Dermis microvascular lymphatic vessel endothelial cell (primary cell): ENCODE data around the gene PRDM16. TPM values are rescaled to one million over a fixed set of nuclear protein-coding genes. Genes with fewer than 3 reads are reported as not detected.

Experiments used
- DNase-seq, 2 donors: peaks; one replicate each; pipeline versions ENCODE4 v3.0.0 to v3.0.0-alpha.2; 2010; ENCODE audit warnings: low read depth in 2 of 2
- total RNA-seq: library from RNA; depleted of rRNA; stranded (reverse); fragments of >200 nt; gene quantifications from 2 replicates; pipeline ENCODE4 v1.2.1, GENCODE V29; 2014

Gene PRDM16
- total RNA-seq, 1 donor from 2014 or later = not detected

DNA sequence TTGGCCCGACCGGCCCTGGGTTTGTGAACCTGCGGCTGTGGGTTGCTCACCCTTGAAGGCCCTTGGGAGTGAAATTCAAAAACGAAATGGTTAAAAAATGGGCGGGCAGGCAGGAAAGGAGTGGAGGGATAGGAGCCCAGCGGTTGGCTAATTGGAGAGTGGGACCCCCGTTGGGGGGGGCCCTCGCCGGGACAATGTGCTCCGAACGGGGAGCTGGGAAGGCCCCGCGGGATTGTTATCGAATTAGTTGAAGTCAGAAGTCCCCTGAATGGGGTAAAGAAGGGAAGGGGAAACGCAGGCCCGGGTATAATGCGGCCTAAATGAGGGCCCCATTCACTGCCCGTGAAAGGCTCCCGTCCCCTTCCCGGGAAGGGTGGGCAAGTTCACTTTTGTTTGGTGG is 135.7 kb downstream of the PRDM16 start:
- no peak for DNase-seq

DNA sequence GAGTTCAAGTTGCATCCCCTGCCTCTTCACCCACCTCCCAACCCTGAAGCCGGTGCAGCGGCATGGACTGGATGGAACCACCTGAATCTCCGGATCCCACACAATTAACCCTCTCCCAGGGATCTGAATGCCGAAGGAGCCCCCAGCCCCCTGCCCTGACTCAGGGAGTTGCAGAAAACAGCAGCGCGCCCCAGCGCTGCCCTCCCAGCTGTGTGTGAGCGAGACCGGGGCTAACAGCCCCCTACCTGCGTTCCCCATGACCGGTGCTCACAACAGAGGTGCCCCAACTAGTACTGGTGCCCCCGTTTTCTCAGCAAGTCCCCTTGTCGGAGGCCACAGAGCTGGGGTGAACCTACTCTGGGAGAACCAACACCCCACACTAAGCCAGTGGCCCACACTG is 136.8 kb downstream of the PRDM16 start:
- no peak for DNase-seq

DNA sequence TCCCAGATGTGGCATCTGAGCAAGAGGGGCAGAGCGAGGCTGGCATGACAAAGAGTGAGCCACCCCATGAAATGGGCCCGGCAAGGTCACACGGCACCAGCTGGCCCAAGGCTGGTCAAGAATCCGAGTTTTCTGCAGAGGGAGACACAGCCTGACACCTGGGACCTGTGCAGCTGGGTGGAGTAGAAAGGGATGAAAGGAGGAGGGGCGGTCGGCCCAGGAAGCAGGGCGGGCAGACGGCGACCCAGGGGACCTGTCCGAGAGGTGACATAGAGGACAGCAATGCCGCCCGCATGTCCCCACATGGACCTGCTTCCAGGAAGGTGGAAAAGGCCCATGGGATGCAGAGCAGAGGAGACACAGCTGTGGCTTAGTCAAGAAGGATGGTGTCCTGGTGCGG is 137.7 kb downstream of the PRDM16 start:
- no peak for DNase-seq

DNA sequence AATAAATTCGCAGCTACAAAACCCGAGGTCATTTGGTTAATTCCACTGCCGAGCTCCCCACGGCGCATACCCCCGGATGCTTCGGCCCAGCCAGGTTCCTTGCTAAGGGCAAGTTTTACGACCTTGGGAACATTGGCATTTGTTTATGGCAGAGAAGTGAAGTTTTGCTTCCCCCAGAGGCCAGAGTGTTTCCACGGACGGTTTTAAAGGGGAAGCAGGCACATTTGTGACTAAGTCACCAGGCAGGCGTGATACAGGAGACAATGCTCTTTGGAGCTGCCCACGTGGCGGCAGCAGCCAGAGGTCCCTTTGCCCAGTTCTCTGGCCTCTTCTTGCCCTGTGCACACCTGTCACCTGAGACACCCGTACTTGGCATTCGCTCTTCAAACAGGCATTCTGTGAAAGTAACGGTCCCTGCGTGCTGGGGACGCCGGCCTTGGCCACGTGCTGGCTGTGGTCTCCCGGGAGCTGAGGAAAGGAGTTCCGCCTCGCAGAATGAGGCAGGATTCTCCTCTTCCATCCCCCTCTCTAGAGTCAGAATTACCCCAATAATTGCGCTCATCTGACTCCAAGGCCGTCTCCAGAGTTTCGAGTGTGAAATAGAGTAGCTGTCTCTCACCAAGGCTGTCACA is 138.3 kb downstream of the PRDM16 start:
- DNase-seq = no peak

DNA sequence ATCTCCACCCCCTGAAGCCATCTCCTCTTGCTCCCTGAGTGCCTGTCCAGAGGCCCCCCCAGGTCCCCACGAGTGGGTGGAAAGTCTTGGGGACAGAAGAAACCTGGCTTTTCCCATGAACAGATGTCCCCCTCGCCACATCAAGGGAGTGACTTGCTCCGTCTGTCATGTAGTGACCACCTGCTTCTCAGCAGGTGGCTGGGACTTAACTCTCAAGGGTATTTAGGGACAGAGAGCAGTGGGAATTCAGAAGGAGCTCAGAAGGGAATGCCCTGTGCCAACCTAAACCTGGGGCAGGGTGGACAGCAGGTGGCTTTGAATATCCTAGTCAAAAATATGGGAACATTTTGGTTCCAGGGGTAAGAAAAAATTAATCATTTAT is 139.8 kb downstream of the PRDM16 start:
- no peak for DNase-seq

DNA sequence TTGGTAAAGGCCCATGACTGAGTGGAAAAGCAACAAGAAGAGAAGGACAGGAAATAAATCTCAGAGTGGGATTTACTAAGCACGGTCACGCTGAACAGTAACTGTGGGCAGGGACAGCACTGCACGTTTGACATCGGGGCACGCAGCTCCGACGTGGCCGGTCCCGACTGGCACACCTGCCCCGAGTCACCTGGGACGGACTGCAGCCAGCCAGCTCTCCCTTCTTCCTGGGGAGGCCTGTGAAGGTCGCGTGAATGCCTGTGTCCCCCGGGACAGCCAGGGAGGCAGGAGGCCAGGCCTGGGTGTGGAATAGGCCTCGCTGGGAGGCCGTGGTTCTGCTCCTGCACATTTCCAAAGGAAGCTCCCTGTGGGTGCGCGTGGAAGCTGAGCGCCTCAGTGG is 140.2 kb downstream of the PRDM16 start:
- DNase-seq = no peak

DNA sequence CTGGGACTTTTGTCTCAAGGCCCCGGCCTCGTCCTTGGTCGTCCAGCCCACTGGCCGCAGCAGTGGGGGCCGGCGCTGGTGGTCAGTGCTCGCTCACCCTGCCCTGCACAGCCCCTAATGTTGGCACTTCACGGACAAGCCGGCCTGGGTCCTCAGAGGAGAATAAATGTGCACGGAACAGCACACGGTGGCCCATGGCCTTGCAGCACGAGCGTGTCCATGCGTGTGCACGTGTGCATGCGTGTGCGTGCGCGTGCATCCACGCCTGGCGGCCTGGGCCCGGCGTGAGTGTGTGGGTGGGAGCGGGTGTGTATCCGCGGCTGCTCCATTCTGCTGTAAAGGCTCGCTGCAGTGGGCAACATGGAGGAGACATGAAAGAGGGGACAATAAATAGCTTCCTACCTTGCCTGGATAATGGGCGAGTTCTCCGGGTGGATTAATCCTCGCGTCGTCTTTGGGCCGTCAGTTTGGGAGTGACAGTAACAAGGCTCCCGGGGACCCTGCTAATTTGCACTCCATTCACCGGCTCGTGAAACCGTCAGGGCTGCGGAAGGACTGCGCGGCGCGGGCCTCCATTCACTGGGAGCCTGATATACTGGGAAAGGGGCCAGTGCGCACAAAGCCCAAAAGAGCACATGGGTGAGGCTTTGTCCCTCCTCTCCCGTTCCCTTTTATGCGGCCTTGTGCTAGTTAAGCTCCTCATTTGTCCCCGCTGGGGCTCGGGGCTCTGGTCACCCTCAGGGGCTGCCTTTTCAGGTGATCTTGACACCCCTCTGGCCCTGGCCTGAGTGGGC is 142.8 kb downstream of the PRDM16 start:
- no peak for DNase-seq

DNA sequence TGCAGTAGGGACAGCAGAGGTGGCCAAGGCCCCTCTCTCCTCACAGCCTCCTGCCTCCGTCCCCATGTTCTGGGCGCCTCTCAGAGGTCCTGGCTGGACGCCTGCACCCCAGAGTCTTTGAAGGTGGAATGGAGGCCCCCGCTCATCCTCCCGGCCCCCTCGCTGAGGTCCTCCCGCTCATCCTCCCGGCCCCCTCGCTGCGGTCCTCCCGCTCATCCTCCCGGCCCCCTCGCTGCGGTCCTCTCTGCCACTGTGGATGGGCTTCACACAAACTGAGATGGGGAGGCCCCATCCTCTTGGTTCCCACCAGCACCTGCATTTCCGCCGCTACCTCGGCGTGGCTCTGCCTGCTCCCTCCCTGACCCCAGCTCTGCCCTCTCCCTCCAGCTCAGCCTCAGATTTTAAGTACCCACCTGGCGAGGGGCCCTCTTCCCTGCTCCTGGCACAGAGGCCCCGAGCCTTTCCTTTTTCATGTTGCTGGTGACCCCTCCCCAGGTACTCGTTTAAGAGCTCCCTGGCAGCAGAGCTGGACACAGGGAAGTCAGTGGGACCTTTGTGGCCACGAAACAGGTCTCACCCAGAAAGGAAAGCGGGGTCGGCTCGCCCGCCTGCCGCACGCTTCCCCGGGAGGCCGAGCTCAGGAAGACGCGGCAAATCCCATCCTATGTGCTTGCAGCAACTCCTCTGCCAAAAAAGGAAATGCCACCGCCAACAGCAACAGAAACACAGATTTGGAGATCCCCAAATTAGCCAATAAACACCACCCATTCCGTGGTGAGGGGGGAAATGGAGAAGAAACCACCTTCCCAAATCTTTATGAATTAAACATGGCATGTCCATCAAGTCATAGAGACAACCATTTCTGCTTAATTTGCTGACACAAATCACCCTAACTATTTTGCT is 143.7 kb downstream of the PRDM16 start:
- DNase-seq = no peak

DNA sequence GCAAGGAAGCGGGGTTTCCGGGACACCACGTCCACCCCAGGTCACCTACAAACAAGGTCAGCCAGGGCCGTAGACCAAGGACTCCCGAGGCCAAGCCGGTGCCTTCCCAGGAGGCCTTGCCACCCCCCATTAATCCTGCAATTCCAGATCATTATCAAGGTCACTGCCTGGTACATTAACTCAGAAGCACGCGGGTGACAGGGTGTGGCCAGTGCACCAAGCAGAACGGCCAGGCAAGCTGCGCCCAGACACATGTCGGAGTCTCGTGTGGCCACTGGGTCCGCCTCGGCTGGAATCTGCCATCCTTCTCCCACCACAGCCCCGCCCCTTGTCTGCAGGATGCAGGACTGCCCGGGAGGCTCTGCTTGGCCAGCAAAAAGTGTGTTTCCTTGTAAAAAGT is 144.7 kb downstream of the PRDM16 start:
- DNase-seq = no peak

DNA sequence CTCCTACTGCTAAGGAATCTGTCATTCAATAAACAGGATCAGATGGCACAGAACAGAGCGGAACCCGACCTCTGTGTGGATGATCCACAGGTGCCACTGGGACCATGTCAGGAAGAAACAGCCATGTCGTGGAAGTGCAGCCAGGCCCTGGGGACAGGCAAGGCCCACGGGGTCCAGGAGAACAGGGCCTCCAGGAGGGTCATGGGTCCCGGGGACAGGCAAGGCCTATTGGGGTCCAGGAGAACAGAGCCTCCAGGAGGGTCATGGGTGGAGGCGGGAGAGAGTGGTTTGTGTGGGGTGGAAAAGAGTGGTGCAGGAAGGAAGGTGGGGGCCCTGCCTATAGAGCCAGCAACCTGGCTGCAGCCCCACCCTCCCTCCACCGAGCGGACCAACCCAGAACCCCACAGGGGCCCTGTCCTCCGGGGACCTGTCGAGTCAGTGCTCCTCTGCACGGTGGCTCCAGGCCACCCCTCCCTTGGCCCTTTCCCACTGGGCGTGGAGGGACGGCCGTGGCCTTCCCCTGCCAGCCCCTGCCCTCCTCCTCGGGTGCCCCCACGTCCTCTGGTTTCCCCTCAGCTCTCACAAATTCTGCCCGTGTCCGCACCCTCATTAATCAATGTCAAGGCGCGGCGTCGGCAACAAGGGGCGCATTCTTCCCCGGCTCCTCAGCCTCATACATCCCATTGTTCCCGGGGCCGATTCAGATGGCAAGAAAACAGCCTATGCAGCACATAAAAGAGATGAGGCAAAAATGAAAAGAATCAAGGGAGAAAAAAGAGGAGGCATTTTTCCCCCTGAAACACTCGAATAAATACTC is 146.4 kb downstream of the PRDM16 start:
- no peak for DNase-seq

DNA sequence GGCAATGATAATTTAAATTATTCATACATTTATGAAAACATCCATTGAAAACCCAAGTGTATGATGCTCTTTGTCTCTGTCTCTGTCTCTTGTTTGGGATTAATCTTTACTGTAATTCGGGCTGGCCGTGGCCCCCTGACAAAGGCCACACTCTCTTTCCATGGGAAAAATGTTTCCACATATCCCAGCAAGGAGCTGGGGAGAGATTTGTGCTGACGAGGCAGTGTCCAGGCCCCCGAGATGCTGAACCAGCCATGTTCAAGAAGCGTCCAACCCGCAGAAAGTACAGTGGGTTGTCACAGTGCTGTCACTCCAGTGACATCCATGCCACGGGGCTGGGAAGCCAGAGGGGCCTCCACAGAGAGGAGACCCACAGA is 147.0 kb downstream of the PRDM16 start:
- no peak for DNase-seq

DNA sequence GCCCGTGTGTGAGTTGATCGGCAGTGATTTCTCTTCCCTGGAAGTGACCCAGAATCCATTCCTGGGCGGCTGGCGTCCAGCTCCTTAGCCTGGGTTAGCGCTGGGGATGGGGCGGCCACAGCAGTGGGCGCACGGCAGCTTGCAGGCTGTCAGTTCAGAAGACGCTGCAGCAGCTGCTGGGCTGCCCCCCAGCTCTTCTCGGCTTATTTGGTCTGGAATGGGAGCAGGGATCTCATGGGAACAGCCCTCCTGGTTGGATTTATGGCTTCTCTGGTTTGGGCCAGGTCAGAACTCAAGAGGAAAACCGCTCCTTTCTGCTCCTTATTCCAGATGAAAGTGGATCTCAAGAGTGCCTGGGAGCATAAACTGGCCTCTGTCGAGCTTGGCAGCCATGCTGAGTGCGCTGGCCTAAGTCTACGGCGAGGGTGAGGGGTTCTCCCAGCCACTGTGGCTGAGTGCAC is 148.2 kb downstream of the PRDM16 start:
- DNase-seq = no peak

DNA sequence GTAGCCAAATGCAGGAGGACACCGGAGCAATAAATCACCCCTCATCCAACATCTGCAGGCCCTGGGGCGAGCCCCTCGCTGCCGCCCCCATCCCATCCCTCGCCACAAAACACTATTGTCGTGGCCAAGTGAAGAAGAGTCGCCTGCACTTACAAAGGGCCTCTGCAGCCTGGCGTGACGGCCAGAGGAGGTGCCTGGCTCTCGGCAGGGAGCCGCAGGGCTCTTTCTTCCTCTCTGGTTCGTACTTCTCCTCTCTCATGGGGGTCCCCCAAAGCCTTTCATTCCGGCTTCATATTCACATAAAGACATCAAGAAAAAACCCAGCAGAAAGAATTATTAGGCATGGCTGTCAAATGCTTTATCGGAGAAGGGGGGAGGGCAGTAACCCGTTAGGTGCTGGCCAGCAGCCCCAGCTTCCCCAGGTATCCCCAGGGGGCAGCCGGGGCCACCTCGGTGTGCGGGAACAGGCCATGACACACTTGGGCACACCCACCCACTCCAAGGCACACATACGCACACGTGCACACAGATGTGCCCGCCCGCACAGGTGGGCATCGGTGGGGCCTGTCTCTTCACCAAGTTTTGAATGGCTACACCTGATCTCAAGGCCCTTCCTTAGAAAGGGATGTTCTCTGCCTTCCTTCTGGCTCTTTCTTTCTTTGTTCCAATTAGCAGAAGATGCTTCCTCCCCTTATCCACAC is 149.1 kb downstream of the PRDM16 start:
- DNase-seq = no peak

DNA sequence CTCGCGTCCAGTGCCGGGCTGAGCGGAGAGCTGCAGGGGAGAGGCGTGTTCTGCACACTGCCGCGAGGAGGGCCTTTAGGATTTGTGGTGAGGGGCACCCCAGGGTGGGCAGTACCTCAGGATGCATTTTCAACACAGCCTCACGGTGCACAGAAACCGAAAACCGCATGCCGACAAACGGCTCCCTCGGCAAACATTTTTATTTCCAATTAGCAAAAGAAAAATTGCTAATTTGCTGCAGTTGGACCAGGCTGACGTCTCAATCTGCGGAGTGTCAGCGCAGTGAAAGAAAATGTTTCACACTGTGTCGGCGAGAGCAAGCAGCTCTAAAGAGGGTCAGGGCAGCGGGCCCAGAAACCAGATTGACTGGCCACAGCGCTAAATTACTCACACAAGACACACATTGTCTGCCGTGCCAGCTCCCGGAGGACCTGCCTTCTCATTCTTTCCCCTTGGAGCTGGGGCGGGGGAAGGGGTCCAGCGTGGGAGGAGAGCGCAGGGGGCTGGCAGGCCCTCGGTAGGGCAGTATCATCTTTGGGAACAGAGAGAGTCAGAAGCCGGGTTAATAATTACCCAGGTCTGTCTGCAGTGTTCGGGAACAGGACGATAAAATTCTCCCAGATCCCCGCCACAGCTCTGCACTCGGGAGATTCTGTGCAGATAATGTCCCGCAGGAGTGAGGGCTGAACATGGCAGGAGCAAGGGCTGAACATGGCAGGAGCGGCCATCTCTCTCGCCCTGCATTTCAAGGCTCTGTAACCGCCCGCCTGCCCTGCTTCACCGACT is 150.2 kb downstream of the PRDM16 start:
- DNase-seq = no peak

DNA sequence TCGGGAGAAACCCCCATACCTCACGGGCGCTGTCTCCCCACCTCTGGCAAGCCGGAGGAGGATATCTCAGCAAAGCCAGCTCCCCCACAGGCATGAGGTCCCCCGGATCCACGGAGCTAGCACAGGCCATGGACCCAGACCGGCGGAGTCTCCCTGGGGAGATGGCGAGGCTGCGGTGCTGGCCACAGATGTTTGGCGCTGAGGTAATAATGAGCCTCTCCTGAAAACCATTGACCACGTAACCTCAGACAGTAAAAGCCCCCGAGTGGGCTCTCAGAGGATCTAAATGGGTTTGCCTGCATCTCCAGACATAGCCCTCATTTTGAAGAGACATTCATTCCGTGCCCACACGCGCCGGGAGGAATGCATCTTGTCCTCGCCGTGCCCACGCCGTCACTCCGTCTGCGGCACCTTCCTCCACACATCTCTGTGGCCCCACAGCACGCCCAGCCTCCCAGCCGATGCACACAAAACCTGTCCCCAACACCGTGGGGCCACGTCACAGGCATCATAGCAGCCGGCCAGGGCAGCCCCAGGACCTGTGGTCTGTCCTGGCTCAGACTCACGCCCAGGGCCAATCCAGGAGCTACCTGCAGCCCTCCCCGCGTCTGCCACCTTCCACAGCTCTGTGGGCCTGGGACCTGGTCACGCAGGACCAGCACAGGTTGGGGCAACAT is 150.9 kb downstream of the PRDM16 start:
- DNase-seq = no peak

DNA sequence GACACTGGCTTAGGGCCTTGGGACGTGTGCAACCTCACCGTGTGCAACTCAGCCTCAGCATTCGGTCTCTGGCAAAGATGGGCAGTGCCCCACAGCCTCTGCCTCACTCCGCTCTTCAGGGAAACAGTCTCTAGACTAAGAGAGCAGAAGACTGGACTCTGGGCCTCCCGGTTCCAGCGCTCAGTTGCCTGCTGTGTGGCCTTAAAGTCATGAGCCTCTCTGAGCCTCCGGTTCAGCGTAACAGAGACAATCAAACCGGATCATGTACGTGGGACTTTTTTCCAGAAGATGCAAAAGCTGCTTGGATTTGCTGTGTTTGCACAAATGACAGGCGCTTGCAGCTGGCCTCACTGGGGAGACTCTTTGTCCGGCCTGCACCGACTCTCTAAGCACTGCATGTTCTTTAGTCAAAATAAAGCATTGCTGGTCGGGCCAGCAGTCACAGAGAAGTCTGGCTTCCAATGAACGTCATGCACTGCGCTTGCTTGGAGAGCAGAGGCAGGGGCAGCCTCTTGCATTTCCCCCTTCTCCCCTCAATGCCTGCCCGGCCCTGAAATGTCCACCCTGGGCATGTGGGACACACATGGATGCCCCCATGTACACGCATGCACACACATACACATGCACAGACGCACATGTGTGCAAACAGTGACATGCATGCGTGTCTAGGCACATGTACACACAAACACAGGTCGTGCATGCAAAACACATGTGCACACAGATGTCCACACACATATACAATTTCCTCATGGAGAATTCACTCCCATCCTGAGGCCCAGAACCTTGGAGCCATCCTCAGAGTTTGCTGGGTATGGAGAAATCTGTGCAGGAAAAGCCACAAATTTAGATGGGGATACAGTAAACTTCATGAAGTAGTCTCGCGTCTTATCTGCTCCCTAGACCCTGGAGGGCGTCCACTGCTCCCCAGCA is 152.4 kb downstream of the PRDM16 start:
- no peak for DNase-seq

DNA sequence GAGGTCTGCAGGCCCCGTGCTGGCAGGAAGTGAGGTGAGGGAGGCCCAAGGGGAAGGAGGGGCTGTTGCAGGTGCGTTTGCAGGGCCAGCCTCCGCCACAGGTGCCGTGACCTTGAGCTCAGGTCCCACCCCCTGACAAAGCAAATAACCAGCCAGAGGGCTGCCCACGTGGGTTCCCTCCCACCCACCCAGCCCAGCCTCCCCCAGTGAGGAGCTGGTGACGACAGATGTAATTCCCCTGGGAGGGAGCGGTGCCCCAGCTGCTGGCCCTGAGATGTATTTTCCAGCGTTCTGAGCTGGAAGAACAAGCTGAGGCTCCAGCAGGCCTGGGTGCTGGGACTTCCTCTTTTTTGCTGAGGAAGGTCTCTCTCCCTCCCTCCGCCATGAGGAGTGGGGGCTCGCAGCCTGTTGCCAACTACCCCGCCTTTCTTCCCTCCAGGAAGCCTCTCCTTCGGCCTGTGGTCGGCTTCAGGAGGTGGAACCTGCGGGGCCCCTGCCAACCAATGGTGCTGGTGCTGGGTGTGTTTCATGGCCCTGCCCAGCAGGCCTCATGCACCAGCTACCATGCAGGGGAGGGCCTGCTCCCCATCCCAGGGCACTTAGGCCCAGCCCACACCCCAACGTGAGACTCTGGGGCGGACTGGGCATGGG is 153.2 kb downstream of the PRDM16 start:
- no peak for DNase-seq

DNA sequence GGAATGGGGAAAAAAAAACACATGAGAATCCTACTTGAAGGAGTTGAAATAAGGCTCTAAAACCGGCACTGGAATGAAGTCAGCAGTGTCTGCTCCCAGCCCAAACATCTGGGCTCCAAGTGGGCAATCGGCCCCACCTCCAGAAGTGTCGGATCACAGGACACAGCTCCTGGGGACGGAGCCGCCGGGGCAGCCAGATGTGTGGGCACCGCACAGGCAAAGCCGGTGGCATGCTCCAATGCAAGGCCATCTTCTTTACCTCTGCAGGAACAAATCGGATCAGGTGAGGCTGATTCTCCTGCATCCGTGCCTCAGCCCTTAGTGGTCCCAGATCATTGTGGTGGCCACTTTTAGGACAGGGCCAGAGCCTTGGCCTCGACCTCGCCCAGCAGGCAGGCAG is 156.7 kb downstream of the PRDM16 start:
- no peak for DNase-seq
